ENCODE data around the gene CLC. TPM values are rescaled to one million over a fixed set of nuclear protein-coding genes. Genes with fewer than 3 reads are reported as not detected.

The CLC gene
- total RNA-seq, 1 experiment from 2014 or later: not detected

- ChIA-PET POLR2A (no interaction called here), CTCF (interaction anchor here (1.2 kb wide), 1 partner anchor 40 kb away, joined by 3 read pairs; no protein-coding TSS in a partner anchor)
- Mint-ChIP-seq H3K27me3 (ENCODE audit: low read depth) (peaks cover 31% of the 10 kb centered on the region), H3K9me3 (no peaks in the 10 kb centered on the region), H3K4me3 (no peak overlapping the region), H3K36me3 (no peaks in the 10 kb centered on the region), H3K4me1 (no peaks in the 10 kb centered on the region), H3K27ac (no peak overlapping the region)
- no peak for TF ChIP-seq USF2 (CRISPR knock-in tag; IDR thresholded peaks at IDR 0.05)
- TF ChIP-seq RELA (CRISPR knock-in tag; IDR thresholded peaks at IDR 0.05; ENCODE audit: borderline replicate concordance): no peak
- no peak for TF ChIP-seq FOXP4 (CRISPR knock-in tag; IDR thresholded peaks at IDR 0.05)
- no peak for TF ChIP-seq TEAD1 (CRISPR knock-in tag; IDR thresholded peaks at IDR 0.05)
- TF ChIP-seq EMX1 (CRISPR knock-in tag; IDR thresholded peaks at IDR 0.05): no peak
- TF ChIP-seq ZNF219 (CRISPR knock-in tag; IDR thresholded peaks at IDR 0.05; ENCODE audit: borderline replicate concordance): no peak
- TF ChIP-seq RORB (CRISPR knock-in tag; IDR thresholded peaks at IDR 0.05): no peak
- no peak for TF ChIP-seq HMGXB4 (CRISPR knock-in tag; IDR thresholded peaks at IDR 0.05)
- TF ChIP-seq NR3C1 (CRISPR knock-in tag; conservative IDR thresholded peaks at IDR 0.05; ENCODE audit: low read depth): no peak
- TF ChIP-seq OVOL2 (CRISPR knock-in tag; IDR thresholded peaks at IDR 0.05; ENCODE audit: borderline replicate concordance): no peak
- ATAC-seq (no peak), DNase-seq (ENCODE audit: low spot score) (no peak)
Observed at GRCh38 chr19:39752390-39752789, 14.6 kb upstream of the CLC start.

- Mint-ChIP-seq H3K9me3 (no peaks in the 10 kb centered on the region), H3K36me3 (no peaks in the 10 kb centered on the region), H3K27ac (no peak overlapping the region), H3K27me3 (ENCODE audit: low read depth) (peaks cover 27% of the 10 kb centered on the region), H3K4me3 (no peak overlapping the region), H3K4me1 (no peaks in the 10 kb centered on the region)
- CTCF ChIA-PET: interaction anchor here (0.6 kb wide), 1 partner anchor 205 kb away, joined by 3 read pairs; no protein-coding TSS in a partner anchor
- no peak for ATAC-seq
- POLR2A ChIA-PET: no interaction called here
- DNase-seq (ENCODE audit: low spot score): no peak
- TF ChIP-seq ZNF121 (CRISPR knock-in tag; IDR thresholded peaks at IDR 0.05): no peak
- TF ChIP-seq OVOL2 (CRISPR knock-in tag; IDR thresholded peaks at IDR 0.05; ENCODE audit: borderline replicate concordance): no peak
- no peak for TF ChIP-seq CTCF (IDR thresholded peaks at IDR 0.05)
- no peak for TF ChIP-seq TP53 (CRISPR knock-in tag; IDR thresholded peaks at IDR 0.05)
- TF ChIP-seq NFYB (CRISPR knock-in tag; conservative IDR thresholded peaks at IDR 0.05; ENCODE audit: low read depth): no peak
- no peak for TF ChIP-seq HMGXB4 (CRISPR knock-in tag; IDR thresholded peaks at IDR 0.05)
- TF ChIP-seq ETV6 (CRISPR knock-in tag; IDR thresholded peaks at IDR 0.05): no peak
- TF ChIP-seq SP1 (CRISPR knock-in tag; conservative IDR thresholded peaks at IDR 0.05): no peak
- TF ChIP-seq ATF2 (CRISPR knock-in tag; IDR thresholded peaks at IDR 0.05; ENCODE audit: borderline replicate concordance, low read depth): no peak
- TF ChIP-seq ZNF396 (CRISPR knock-in tag; IDR thresholded peaks at IDR 0.05; ENCODE audit: borderline replicate concordance): no peak
- no peak for TF ChIP-seq STAT6 (CRISPR knock-in tag; conservative IDR thresholded peaks at IDR 0.05; ENCODE audit: low read depth)
- TF ChIP-seq NR3C1 (CRISPR knock-in tag; conservative IDR thresholded peaks at IDR 0.05; ENCODE audit: low read depth): no peak
- no peak for TF ChIP-seq ATF3 (CRISPR knock-in tag; conservative IDR thresholded peaks at IDR 0.05)
- TF ChIP-seq ZNF317 (CRISPR knock-in tag; IDR thresholded peaks at IDR 0.05; ENCODE audit: borderline replicate concordance, low read depth): no peak
- no peak for TF ChIP-seq GTF2I (CRISPR knock-in tag; conservative IDR thresholded peaks at IDR 0.05)
Observed at GRCh38 chr19:39749981-39750380, 12.2 kb upstream of the CLC start.

Data from WTC11 (cell line).